HEK293 (cell line): ENCODE data around the gene TRIM40.

Experiments
- CTCF ChIA-PET: fragments of 350-600 bp; formaldehyde crosslinking; extraction: SDS; loops from one replicate; lab custom pipeline; 2021; ENCODE audit warnings: antibody characterized with exemption; lab: Yijun Ruan, JAX
- POLR2A ChIA-PET: fragments of 300-600 bp; formaldehyde crosslinking; extraction: SDS; loops from one replicate; lab custom pipeline; 2020; ENCODE audit warnings: antibody characterized with exemption, inconsistent platforms; lab: Yijun Ruan, JAX
- H3K27ac ChIP-seq: fragments of 200-500 bp; sonication (Bioruptor generic); 2 replicates; pipeline ENCODE4 v1.5.1; 2014; ENCODE audit warnings: low read depth, low read length, control low read depth, inconsistent platforms; ENCODE audit errors: extremely low read depth
- H3K36me3 ChIP-seq, 2 experiments: fragments of 200-500 bp in 1 of 2; sonication (Bioruptor generic) in 1 of 2; 1 replicate in 1 of 2; 2 replicates in 1 of 2; pipeline ENCODE4 v1.5.1; 2014 to 2017; ENCODE audit warnings: inconsistent platforms in 2 of 2, low read length in 2 of 2; ENCODE audit not compliant: control insufficient read depth in 2 of 2, insufficient read depth in 1 of 2
- H3K4me1 ChIP-seq: fragments of 200-500 bp; sonication (Bioruptor generic); 2 replicates; pipeline ENCODE4 v1.5.1; 2014; ENCODE audit warnings: mild to moderate bottlenecking, low read length, inconsistent platforms; ENCODE audit not compliant: control insufficient read depth, insufficient read depth
- H3K4me3 ChIP-seq: 2 replicates; pipeline ENCODE4 v1.5.1; 2011; ENCODE audit warnings: low read depth, mild to moderate bottlenecking, control low read depth, low read length, moderate library complexity
- H3K9me3 ChIP-seq: fragments of 200-500 bp; sonication (Bioruptor generic); 2 replicates; pipeline ENCODE4 v1.5.1; 2014; ENCODE audit warnings: low read depth, low read length, inconsistent platforms; ENCODE audit not compliant: control insufficient read depth, insufficient read depth
- AEBP2 ChIP-seq: fragments of 450-650 bp; formaldehyde crosslinking; IDR thresholded peaks from 2 replicates; pipeline ENCODE4 v1.5.1; 2016; ENCODE audit warnings: missing biosample characterization, missing genetic modification characterization, borderline replicate concordance
- EGR2 ChIP-seq: fragments of 450-650 bp; formaldehyde crosslinking; IDR thresholded peaks from 2 replicates; pipeline ENCODE4 v1.5.1; 2016; ENCODE audit warnings: low read depth, missing biosample characterization, missing genetic modification characterization
- HOXA7 ChIP-seq: sonication (generic); formaldehyde crosslinking; IDR thresholded peaks from 2 replicates; pipeline ENCODE4 v1.8.1; 2022; ENCODE audit warnings: missing genetic modification reagents, borderline replicate concordance
- PATZ1 ChIP-seq: fragments of 450-650 bp; formaldehyde crosslinking; IDR thresholded peaks from 2 replicates; pipeline ENCODE4 v1.5.1; 2016; ENCODE audit warnings: missing biosample characterization, missing genetic modification characterization
- PBX3 ChIP-seq: sonication (generic); formaldehyde crosslinking; IDR thresholded peaks from 2 replicates; pipeline ENCODE4 v1.8.1; 2022; ENCODE audit warnings: mild to moderate bottlenecking, moderate library complexity, missing genetic modification reagents
- PRDM6 ChIP-seq: fragments of 450-650 bp; formaldehyde crosslinking; IDR thresholded peaks from 2 replicates; pipeline ENCODE4 v1.5.1; 2017; ENCODE audit warnings: missing biosample characterization, missing genetic modification characterization
- SP2 ChIP-seq: fragments of 450-650 bp; formaldehyde crosslinking; IDR thresholded peaks from 2 replicates; pipeline ENCODE4 v1.5.1; 2016; ENCODE audit warnings: missing biosample characterization, missing genetic modification characterization
- SP7 ChIP-seq: fragments of 450-650 bp; formaldehyde crosslinking; IDR thresholded peaks from 2 replicates; pipeline ENCODE4 v1.5.1; 2016; ENCODE audit warnings: missing biosample characterization, missing genetic modification characterization
- ZBTB10 ChIP-seq: fragments of 450-650 bp; formaldehyde crosslinking; IDR thresholded peaks from 2 replicates; pipeline ENCODE4 v1.5.1; 2016; ENCODE audit warnings: missing biosample characterization, missing genetic modification characterization
- ZBTB20 ChIP-seq: fragments of 450-650 bp; formaldehyde crosslinking; IDR thresholded peaks from 2 replicates; pipeline ENCODE4 v1.5.1; 2016; ENCODE audit warnings: missing biosample characterization, missing genetic modification characterization
- ZFHX2 ChIP-seq: fragments of 450-650 bp; formaldehyde crosslinking; conservative IDR thresholded peaks from 2 replicates; pipeline ENCODE4 v1.5.1; 2016; ENCODE audit warnings: missing biosample characterization, missing genetic modification characterization
- ZFP41 ChIP-seq: fragments of 450-650 bp; formaldehyde crosslinking; IDR thresholded peaks from 2 replicates; pipeline ENCODE4 v1.5.1; 2016; ENCODE audit warnings: missing biosample characterization, missing genetic modification characterization, borderline replicate concordance
- ZFP69B ChIP-seq: fragments of 450-650 bp; formaldehyde crosslinking; IDR thresholded peaks from 2 replicates; pipeline ENCODE4 v1.5.1; 2016; ENCODE audit warnings: missing biosample characterization, missing genetic modification characterization
- ZIC2 ChIP-seq: fragments of 450-650 bp; formaldehyde crosslinking; IDR thresholded peaks from 2 replicates; pipeline ENCODE4 v1.5.1; 2016; ENCODE audit warnings: missing biosample characterization, missing genetic modification characterization
- ZNF140 ChIP-seq: fragments of 450-650 bp; formaldehyde crosslinking; IDR thresholded peaks from 2 replicates; pipeline ENCODE4 v1.5.1; 2016; ENCODE audit warnings: missing biosample characterization, missing genetic modification characterization
- ZNF174 ChIP-seq: fragments of 450-650 bp; formaldehyde crosslinking; IDR thresholded peaks from 2 replicates; pipeline ENCODE4 v1.5.0; 2017; ENCODE audit warnings: missing biosample characterization, mild to moderate bottlenecking, missing genetic modification characterization
- ZNF26 ChIP-seq: fragments of 450-650 bp; formaldehyde crosslinking; IDR thresholded peaks from 2 replicates; pipeline ENCODE4 v1.5.1; 2016; ENCODE audit warnings: missing biosample characterization, missing genetic modification characterization
- ZNF544 ChIP-seq: fragments of 450-650 bp; formaldehyde crosslinking; IDR thresholded peaks from 2 replicates; pipeline ENCODE4 v1.5.0; 2017; ENCODE audit warnings: missing biosample characterization, missing genetic modification characterization
- ZNF621 ChIP-seq: fragments of 450-650 bp; formaldehyde crosslinking; IDR thresholded peaks from 2 replicates; pipeline ENCODE4 v1.5.1; 2017; ENCODE audit warnings: missing biosample characterization, missing genetic modification characterization
- ZNF645 ChIP-seq: fragments of 450-650 bp; formaldehyde crosslinking; IDR thresholded peaks from 2 replicates; pipeline ENCODE4; 2016; ENCODE audit warnings: missing biosample characterization, missing genetic modification characterization
- ZNF660 ChIP-seq: fragments of 450-650 bp; IDR thresholded peaks from 2 replicates; pipeline ENCODE4 v1.5.1; 2018; ENCODE audit warnings: missing biosample characterization, mild to moderate bottlenecking, missing genetic modification characterization
- ZNF677 ChIP-seq: fragments of 450-650 bp; IDR thresholded peaks from 2 replicates; pipeline ENCODE4 v1.5.0; 2018; ENCODE audit warnings: missing biosample characterization, mild to moderate bottlenecking, missing genetic modification characterization, moderate library complexity
- ZNF707 ChIP-seq: fragments of 450-650 bp; formaldehyde crosslinking; IDR thresholded peaks from 2 replicates; pipeline ENCODE4 v1.5.1; 2016; ENCODE audit warnings: missing biosample characterization, missing genetic modification characterization
- ZNF830 ChIP-seq: fragments of 450-650 bp; IDR thresholded peaks from 2 replicates; pipeline ENCODE4 v1.5.0; 2018; ENCODE audit warnings: missing biosample characterization, missing genetic modification characterization, low read depth, mild to moderate bottlenecking, moderate library complexity

Gene TRIM40

GRCh38 chr6:30156774-30157173 lies 20.8 kb downstream of the TRIM40 start (continued):
- no peak for TF ChIP-seq PRDM6 (tag by site-specific recombination)
- no peak for TF ChIP-seq ZNF707 (tag by site-specific recombination)
- no peak for TF ChIP-seq ZFP41 (tag by site-specific recombination)
- no peak for TF ChIP-seq ZNF174 (tag by site-specific recombination)
- TF ChIP-seq ZFP69B (tag by site-specific recombination) = no peak
- TF ChIP-seq SP2 (tag by site-specific recombination) = no peak
- no peak for TF ChIP-seq HOXA7 (CRISPR knock-in tag)
- TF ChIP-seq SP7 (tag by site-specific recombination) = no peak
- TF ChIP-seq AEBP2 (tag by site-specific recombination) = no peak
- TF ChIP-seq ZNF621 (tag by site-specific recombination) = no peak
- no peak for TF ChIP-seq ZNF830 (tag by site-specific recombination)
- no peak for TF ChIP-seq ZNF26

- Histone ChIP-seq H3K36me3 (no peaks in the 10 kb centered on the region), H3K4me1 (peaks cover 27% of the 10 kb centered on the region), H3K9me3 (no peaks in the 10 kb centered on the region), H3K27ac (no peak overlapping the region), H3K4me3 (no peak overlapping the region)
- CTCF ChIA-PET = interaction anchor here (1.0 to 1.6 kb wide), 3 partner anchors 26 to 55 kb away, joined by 3 to 6 read pairs (median 3); no protein-coding TSS in a partner anchor
- TF ChIP-seq ZIC2 (tag by site-specific recombination) = no peak
- no peak for TF ChIP-seq ZBTB20
- no peak for TF ChIP-seq ZBTB10
- no peak for TF ChIP-seq ZNF544
- no peak for TF ChIP-seq EGR2 (tag by site-specific recombination)
- TF ChIP-seq ZNF645 (tag by site-specific recombination) = no peak
- TF ChIP-seq PATZ1 (tag by site-specific recombination) = no peak
- TF ChIP-seq ZNF677 (tag by site-specific recombination) = no peak
- TF ChIP-seq PBX3 (CRISPR knock-in tag) = no peak
- no peak for TF ChIP-seq ZNF660 (tag by site-specific recombination)
- no peak for TF ChIP-seq ZNF140
- no peak for TF ChIP-seq ZFP41 (tag by site-specific recombination)
- no peak for TF ChIP-seq ZFHX2 (tag by site-specific recombination)
- POLR2A ChIA-PET = interaction anchor here (0.8 kb wide), 1 partner anchor 10 kb away, joined by 8 read pairs; no protein-coding TSS in a partner anchor
Measured at GRCh38 chr6:30157581-30157980, 21.6 kb downstream of the TRIM40 start.
